GM23338 (cell line): ENCODE results near the gene RWDD1. TPM values are rescaled to one million over a fixed set of nuclear protein-coding genes. Genes with fewer than 3 reads are reported as not detected.

Experiments
- ATAC-seq: fragments of 200-7000 bp; cut with Tn5 transposase; 3 replicates; pipeline ENCODE4 v1.9.1; 2020
- DNase-seq: peaks from one replicate; pipeline ENCODE4 v3.0.0-alpha.2; 2015; ENCODE audit warnings: low spot score
- H2AFZ ChIP-seq: fragments of 200-600 bp; sonication (generic); 2 replicates; pipeline ENCODE4 v1.8.0; 2016; ENCODE audit warnings: antibody characterized with exemption, mild to moderate bottlenecking, moderate library complexity
- H3F3A ChIP-seq: fragments of 200-600 bp; sonication (generic); replicated peaks from 2 replicates; pipeline ENCODE4 v1.8.0; 2017; ENCODE audit warnings: antibody characterized with exemption, mixed run types, low read depth
- H3K27ac ChIP-seq: fragments of 200-600 bp; sonication (generic); 2 replicates; pipeline ENCODE4 v1.6.1; 2016; ENCODE audit warnings: low read depth
- H3K27me3 ChIP-seq: fragments of 200-600 bp; sonication (generic); 2 replicates; pipeline ENCODE4 v1.8.0; 2016; ENCODE audit warnings: mild to moderate bottlenecking, mixed run types, moderate library complexity; ENCODE audit not compliant: insufficient read depth
- H3K36me3 ChIP-seq: fragments of 200-600 bp; sonication (generic); 2 replicates; pipeline ENCODE4 v1.8.0; 2016; ENCODE audit warnings: mild to moderate bottlenecking; ENCODE audit not compliant: insufficient read depth
- H3K4me1 ChIP-seq: fragments of 200-600 bp; sonication (generic); 2 replicates; pipeline ENCODE4 v1.8.0; 2016; ENCODE audit warnings: mild to moderate bottlenecking, moderate library complexity; ENCODE audit not compliant: insufficient read depth
- H3K4me2 ChIP-seq: fragments of 200-600 bp; sonication (generic); 2 replicates; pipeline ENCODE4 v1.7.1; 2017; ENCODE audit warnings: mixed run types
- H3K4me3 ChIP-seq: fragments of 200-600 bp; sonication (generic); 2 replicates; pipeline ENCODE4 v1.6.1; 2016; ENCODE audit warnings: mixed run types
- H3K79me2 ChIP-seq: fragments of 200-600 bp; sonication (generic); replicated peaks from 2 replicates; pipeline ENCODE4 v1.8.0; 2017; ENCODE audit warnings: mild to moderate bottlenecking; ENCODE audit not compliant: insufficient read depth
- H3K9me2 ChIP-seq: fragments of 200-600 bp; sonication (generic); 2 replicates; pipeline ENCODE4 v1.8.0; 2017; ENCODE audit not compliant: insufficient read depth
- H4K20me1 ChIP-seq: fragments of 200-600 bp; sonication (generic); replicated peaks from 2 replicates; pipeline ENCODE4 v1.8.0; 2017; ENCODE audit warnings: mild to moderate bottlenecking; ENCODE audit not compliant: insufficient read depth
- H3K27ac Mint-ChIP-seq: 2 replicates; pipeline ENCODE4 v1.8.0; 2020; ENCODE audit warnings: inconsistent platforms, mild to moderate bottlenecking, moderate library complexity, mixed read lengths
- H3K27me3 Mint-ChIP-seq: 3 replicates; pipeline ENCODE4 v1.8.0; 2022; ENCODE audit warnings: low read depth, mild to moderate bottlenecking, moderate library complexity, mixed read lengths, inconsistent platforms; ENCODE audit not compliant: insufficient read depth, poor library complexity
- H3K36me3 Mint-ChIP-seq: 3 replicates; pipeline ENCODE4 v1.8.0; 2021; ENCODE audit warnings: low read depth, mild to moderate bottlenecking, inconsistent platforms, moderate library complexity, mixed read lengths
- H3K4me1 Mint-ChIP-seq: 3 replicates; pipeline ENCODE4 v1.8.0; 2020; ENCODE audit warnings: mild to moderate bottlenecking, inconsistent platforms, mixed read lengths
- H3K4me3 Mint-ChIP-seq: 3 replicates; pipeline ENCODE4 v1.8.0; 2021; ENCODE audit warnings: moderate library complexity, mild to moderate bottlenecking, inconsistent platforms, mixed read lengths
- H3K9me3 Mint-ChIP-seq: 3 replicates; pipeline ENCODE4 v1.8.0; 2020; ENCODE audit warnings: moderate library complexity, mild to moderate bottlenecking, inconsistent platforms, mixed read lengths
- CREB1 ChIP-seq: fragments of 250-450 bp; sonication (Bioruptor Pico); IDR thresholded peaks from 2 replicates; pipeline ENCODE4 v1.5.0; 2020; ENCODE audit warnings: low read depth, mild to moderate bottlenecking, moderate library complexity
- EZH2 ChIP-seq: fragments of 200-600 bp; sonication (generic); IDR thresholded peaks from one replicate; pipeline ENCODE4 v1.8.0; 2017; ENCODE audit warnings: antibody characterized with exemption, mild to moderate bottlenecking, low read depth; ENCODE audit not compliant: unreplicated experiment
- EZH2phosphoT487 ChIP-seq: fragments of 200-600 bp; sonication (generic); IDR thresholded peaks from one replicate; pipeline ENCODE4 v1.8.1; 2018; ENCODE audit warnings: antibody characterized with exemption; ENCODE audit not compliant: unreplicated experiment
- JUNB ChIP-seq: IDR thresholded peaks from one replicate; pipeline ENCODE4 v1.6.1; 2016; ENCODE audit warnings: antibody characterized with exemption; ENCODE audit not compliant: unreplicated experiment
- NANOG ChIP-seq: IDR thresholded peaks from 2 replicates; pipeline ENCODE4 v1.6.1; 2016; ENCODE audit warnings: antibody characterized with exemption, borderline replicate concordance
- POLR2AphosphoS5 ChIP-seq: IDR thresholded peaks from 2 replicates; pipeline ENCODE4 v1.6.1; 2016; ENCODE audit warnings: antibody characterized with exemption, low read depth
- STAT1 ChIP-seq: IDR thresholded peaks from one replicate; pipeline ENCODE4 v1.6.1; 2016; ENCODE audit warnings: antibody characterized with exemption; ENCODE audit not compliant: unreplicated experiment
- ZNF114 ChIP-seq: fragments of 250-450 bp; sonication (Bioruptor Pico); IDR thresholded peaks from 2 replicates; pipeline ENCODE4 v1.5.0; 2020; ENCODE audit warnings: mild to moderate bottlenecking, moderate library complexity
- ZNF462 ChIP-seq: fragments of 250-450 bp; sonication (Bioruptor Pico); IDR thresholded peaks from 2 replicates; pipeline ENCODE4 v1.5.0; 2020; ENCODE audit warnings: mild to moderate bottlenecking, moderate library complexity
- polyA plus RNA-seq: library from polyadenylated mRNA; unstranded; fragments of >200 nt; fragmentation: Nextera tagmentation; extraction: Ambion mirVana; gene quantifications from 2 replicates; pipeline ENCODE4 v1.2.1, GENCODE V29; 2016
- total RNA-seq: library from RNA; depleted of rRNA; stranded (reverse); fragments of >200 nt; shearing (Covaris generic); gene quantifications from 2 replicates; pipeline ENCODE4 v1.2.3, GENCODE V29; 2014
- TF ChIP-seq, protein P1 (sequence below), 2 experiments: fragments of 200-600 bp in 1 of 2; sonication (generic) in 1 of 2; conservative IDR thresholded peaks; 2 replicates each; pipeline versions ENCODE4 v1.5.1 to v1.6.1; 2016 to 2017; ENCODE audit warnings: antibody characterized with exemption in 2 of 2, low read depth in 2 of 2, mild to moderate bottlenecking in 2 of 2, moderate library complexity in 1 of 2
- TF ChIP-seq, protein P2 (sequence below): IDR thresholded peaks from 2 replicates; pipeline ENCODE4 v1.6.1; 2016; ENCODE audit warnings: antibody characterized with exemption

Gene RWDD1
- total and polyA plus RNA-seq, 2 experiments from 2014 or later = 20.2 to 171 TPM

GRCh38 chr6:116563830-116564229 lies 7.5 kb upstream of the RWDD1 start:
- H3K4me3 ChIP-seq = no peak overlapping the region
- ATAC-seq (no peak), DNase-seq (no peak)
- no peaks in the 10 kb centered on the region for H3K27me3 ChIP-seq
- no peak overlapping the region for H3K4me3 Mint-ChIP-seq
- H3K4me2 ChIP-seq = no peak overlapping the region
- no peaks in the 10 kb centered on the region for H3K4me1 ChIP-seq
- no peaks in the 10 kb centered on the region for H3F3A ChIP-seq
- no peak for TF ChIP-seq NANOG
- H3K27me3 Mint-ChIP-seq = no peaks in the 10 kb centered on the region
- H3K36me3 Mint-ChIP-seq = no peaks in the 10 kb centered on the region
- H3K27ac Mint-ChIP-seq = no peak overlapping the region
- no peaks in the 10 kb centered on the region for H4K20me1 ChIP-seq
- no peaks in the 10 kb centered on the region; the same call in 2 of the 3 replicates for H3K4me1 Mint-ChIP-seq
- no peak overlapping the region for H2AFZ ChIP-seq
- H3K9me3 Mint-ChIP-seq = no peaks in the 10 kb centered on the region
- no peaks in the 10 kb centered on the region for H3K36me3 ChIP-seq
- no peaks in the 10 kb centered on the region for H3K79me2 ChIP-seq
- H3K9me2 ChIP-seq = no peaks in the 10 kb centered on the region
- H3K27ac ChIP-seq = no peak overlapping the region

DNA sequence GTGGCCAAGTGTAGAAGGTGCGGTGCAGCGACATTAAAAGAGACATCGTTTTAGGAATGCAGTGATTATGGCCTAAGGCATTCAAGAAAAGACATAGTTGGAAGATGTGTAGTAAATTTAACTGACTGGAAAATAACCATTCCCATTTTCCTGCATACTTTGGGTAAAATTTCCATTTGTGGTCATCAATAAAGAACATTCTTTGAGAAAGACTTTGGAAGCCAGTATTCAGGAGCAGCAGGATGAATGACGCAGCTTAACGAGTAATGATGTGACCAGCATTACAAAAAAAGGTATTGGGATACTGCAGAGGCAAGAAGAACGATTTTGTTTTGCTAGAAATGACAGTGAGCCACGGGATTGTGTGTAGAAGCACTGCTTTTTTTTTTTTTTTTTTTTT lies 7.0 kb upstream of the RWDD1 start:
- no peak overlapping the region for H3K4me2 ChIP-seq
- no peak overlapping the region for H3K27ac Mint-ChIP-seq
- no peak for TF ChIP-seq CREB1 (CRISPR knock-in tag)
- TF ChIP-seq, protein P1, sequence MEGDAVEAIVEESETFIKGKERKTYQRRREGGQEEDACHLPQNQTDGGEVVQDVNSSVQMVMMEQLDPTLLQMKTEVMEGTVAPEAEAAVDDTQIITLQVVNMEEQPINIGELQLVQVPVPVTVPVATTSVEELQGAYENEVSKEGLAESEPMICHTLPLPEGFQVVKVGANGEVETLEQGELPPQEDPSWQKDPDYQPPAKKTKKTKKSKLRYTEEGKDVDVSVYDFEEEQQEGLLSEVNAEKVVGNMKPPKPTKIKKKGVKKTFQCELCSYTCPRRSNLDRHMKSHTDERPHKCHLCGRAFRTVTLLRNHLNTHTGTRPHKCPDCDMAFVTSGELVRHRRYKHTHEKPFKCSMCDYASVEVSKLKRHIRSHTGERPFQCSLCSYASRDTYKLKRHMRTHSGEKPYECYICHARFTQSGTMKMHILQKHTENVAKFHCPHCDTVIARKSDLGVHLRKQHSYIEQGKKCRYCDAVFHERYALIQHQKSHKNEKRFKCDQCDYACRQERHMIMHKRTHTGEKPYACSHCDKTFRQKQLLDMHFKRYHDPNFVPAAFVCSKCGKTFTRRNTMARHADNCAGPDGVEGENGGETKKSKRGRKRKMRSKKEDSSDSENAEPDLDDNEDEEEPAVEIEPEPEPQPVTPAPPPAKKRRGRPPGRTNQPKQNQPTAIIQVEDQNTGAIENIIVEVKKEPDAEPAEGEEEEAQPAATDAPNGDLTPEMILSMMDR (conservative IDR thresholded peaks at IDR 0.05; ENCODE audit: low read depth in 2 of 2) = no peak
- no peak for TF ChIP-seq EZH2phosphoT487
- no peak for TF ChIP-seq ZNF462 (CRISPR knock-in tag)
- no peak for TF ChIP-seq ZNF114 (CRISPR knock-in tag)
- no peak for TF ChIP-seq JUNB
- TF ChIP-seq STAT1 = no peak
- TF ChIP-seq, protein P2, sequence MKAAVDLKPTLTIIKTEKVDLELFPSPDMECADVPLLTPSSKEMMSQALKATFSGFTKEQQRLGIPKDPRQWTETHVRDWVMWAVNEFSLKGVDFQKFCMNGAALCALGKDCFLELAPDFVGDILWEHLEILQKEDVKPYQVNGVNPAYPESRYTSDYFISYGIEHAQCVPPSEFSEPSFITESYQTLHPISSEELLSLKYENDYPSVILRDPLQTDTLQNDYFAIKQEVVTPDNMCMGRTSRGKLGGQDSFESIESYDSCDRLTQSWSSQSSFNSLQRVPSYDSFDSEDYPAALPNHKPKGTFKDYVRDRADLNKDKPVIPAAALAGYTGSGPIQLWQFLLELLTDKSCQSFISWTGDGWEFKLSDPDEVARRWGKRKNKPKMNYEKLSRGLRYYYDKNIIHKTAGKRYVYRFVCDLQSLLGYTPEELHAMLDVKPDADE = no peak
- TF ChIP-seq NANOG = no peak
- TF ChIP-seq POLR2AphosphoS5 = no peak
- TF ChIP-seq EZH2 = no peak

More for the DNA sequence above, 7.0 kb upstream of the RWDD1 start:
- no peaks in the 10 kb centered on the region for H3K36me3 Mint-ChIP-seq
- H3K79me2 ChIP-seq = no peaks in the 10 kb centered on the region
- no peak for DNase-seq
- H3K4me1 ChIP-seq = no peaks in the 10 kb centered on the region
- H3K9me3 Mint-ChIP-seq = no peaks in the 10 kb centered on the region
- H3K4me1 Mint-ChIP-seq = no peaks in the 10 kb centered on the region; the same call in 2 of the 3 replicates
- H3K9me2 ChIP-seq = no peaks in the 10 kb centered on the region
- no peaks in the 10 kb centered on the region for H3K27me3 Mint-ChIP-seq
- no peak for ATAC-seq
- H3K4me3 Mint-ChIP-seq = no peak overlapping the region
- no peak overlapping the region for H2AFZ ChIP-seq
- no peak overlapping the region for H3K4me3 ChIP-seq
- H4K20me1 ChIP-seq = no peaks in the 10 kb centered on the region
- no peaks in the 10 kb centered on the region for H3F3A ChIP-seq
- H3K27me3 ChIP-seq = no peaks in the 10 kb centered on the region
- no peaks in the 10 kb centered on the region for H3K36me3 ChIP-seq
- no peak overlapping the region for H3K27ac ChIP-seq
